Measurements from ENCODE around the gene PVALB. TPM values are rescaled to one million over a fixed set of nuclear protein-coding genes. Genes with fewer than 3 reads are reported as not detected.

Gene PVALB
- total and polyA plus RNA-seq, 2 of the 4 experiments (the other 2 are of a cell fraction) = not detected

DNA sequence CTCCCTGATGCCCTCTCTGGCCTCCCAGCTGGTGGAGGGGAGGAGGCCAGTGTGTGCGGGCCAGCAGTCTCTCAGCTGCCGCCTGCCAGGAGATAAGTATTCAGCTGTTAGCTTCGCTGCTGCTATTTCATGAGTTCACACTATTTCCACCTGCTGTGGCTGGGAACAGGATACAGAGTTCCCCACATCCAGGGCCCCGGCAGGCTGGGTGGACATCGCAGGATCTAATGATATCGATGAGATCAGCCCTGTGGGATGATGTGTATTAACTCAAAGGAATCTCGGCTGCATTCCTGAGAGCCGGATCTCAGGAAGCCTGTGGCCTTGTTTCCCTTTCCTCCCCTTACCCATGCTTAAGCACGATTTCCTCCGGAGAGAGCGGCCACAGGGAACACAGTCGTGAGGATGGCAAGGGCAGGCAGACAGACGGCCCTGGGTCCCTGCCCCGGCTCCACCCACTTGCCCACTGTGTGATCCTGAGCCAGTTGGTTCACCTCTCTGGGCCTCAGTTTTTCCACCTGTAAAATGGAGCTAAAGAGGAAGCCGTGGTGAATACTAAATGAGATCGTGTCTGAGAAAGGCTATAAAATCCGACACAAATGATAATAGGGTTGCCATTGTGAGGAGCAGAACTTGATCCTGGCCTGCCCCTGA, 6.5 kb upstream of the PVALB start:
- H3K36me3 ChIP-seq (ENCODE audit: control insufficient read depth, insufficient read depth, low read length) = no peaks in the 10 kb centered on the region
- no peak overlapping the region for H2BK15ac ChIP-seq (ENCODE audit: low read depth, low read length)
- no peaks in the 10 kb centered on the region for H3K9me3 ChIP-seq (ENCODE audit: control insufficient read depth, insufficient read depth, low read length)
- no peaks in the 10 kb centered on the region for H3K9me1 ChIP-seq (ENCODE audit: insufficient read depth, low read length)
- H2BK20ac ChIP-seq (ENCODE audit: low read depth, low read length) = no peak overlapping the region
- H4K8ac ChIP-seq (ENCODE audit: low read depth in 2 of 2, low read length in 2 of 2) = no peak overlapping the region
- in situ Hi-C loops (cut with MboI; ENCODE audit: low sequenced_read_pairs) (no loop called here), intact Hi-C loops (cut with micrococcal nuclease) (no loop called here), dilution Hi-C loops (cut with HindIII; ENCODE audit: low sequenced_read_pairs, unreplicated experiment) (no loop called here)
- H3K4ac ChIP-seq (ENCODE audit: low read depth, low read length) = no peak overlapping the region
- no peak overlapping the region for H2BK120ac ChIP-seq (ENCODE audit: low read depth, low read length)
- WGBS, 2 experiments (ENCODE audit: extremely low coverage in 2 of 2, insufficient read length in 1 of 2) = 46% methylated on average over 4 of the region's 17 CpGs; no CpG with 5 or more reads in 1 of the 2 experiments
- no peak overlapping the region for H3K4me2 ChIP-seq (ENCODE audit: low read depth, low read length)
- ATAC-seq (ENCODE audit: low read depth) (peak; percentile 11; the same call in 1 of the 2 replicates), DNase-seq (peak; percentile 5)
- BruUV-seq (replicated peaks) = no TSS peak
- no peak overlapping the region for H3K56ac ChIP-seq (ENCODE audit: extremely low read depth, insufficient read depth, low read length)
- H3K18ac ChIP-seq (ENCODE audit: low read depth, low read length) = no peak overlapping the region
- H2BK5ac ChIP-seq (ENCODE audit: low read depth, low read length, poor library complexity, severe bottlenecking) = no peak overlapping the region
- H4K5ac ChIP-seq (ENCODE audit: low read depth, low read length) = no peak overlapping the region
- CTCF ChIA-PET = no interaction called here
- H4K91ac ChIP-seq (ENCODE audit: insufficient read depth, low read depth, low read length) = no peak overlapping the region
- H2AK9ac ChIP-seq (replicated peaks; ENCODE audit: low read depth, low read length, poor library complexity) = no peak overlapping the region
- peaks cover 56% of the 10 kb centered on the region for H3K27me3 ChIP-seq (ENCODE audit: control insufficient read depth, insufficient read depth, low read length)
- no peaks in the 10 kb centered on the region for H4K20me1 ChIP-seq (ENCODE audit: insufficient read depth, low read length)
- H3K23ac ChIP-seq (ENCODE audit: low read depth, low read length) = no peak overlapping the region
- no peak overlapping the region for H3K4me3 ChIP-seq (ENCODE audit: insufficient read depth, low read depth, low read length)
- TF ChIP-seq, protein P1, sequence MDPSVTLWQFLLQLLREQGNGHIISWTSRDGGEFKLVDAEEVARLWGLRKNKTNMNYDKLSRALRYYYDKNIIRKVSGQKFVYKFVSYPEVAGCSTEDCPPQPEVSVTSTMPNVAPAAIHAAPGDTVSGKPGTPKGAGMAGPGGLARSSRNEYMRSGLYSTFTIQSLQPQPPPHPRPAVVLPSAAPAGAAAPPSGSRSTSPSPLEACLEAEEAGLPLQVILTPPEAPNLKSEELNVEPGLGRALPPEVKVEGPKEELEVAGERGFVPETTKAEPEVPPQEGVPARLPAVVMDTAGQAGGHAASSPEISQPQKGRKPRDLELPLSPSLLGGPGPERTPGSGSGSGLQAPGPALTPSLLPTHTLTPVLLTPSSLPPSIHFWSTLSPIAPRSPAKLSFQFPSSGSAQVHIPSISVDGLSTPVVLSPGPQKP (IDR thresholded peaks at IDR 0.05; ENCODE audit: borderline replicate concordance, low read depth, low read length) = no peak
- TF ChIP-seq CHD1 (IDR thresholded peaks at IDR 0.05; ENCODE audit: low read depth, low read length) (no peak), MAZ (IDR thresholded peaks at IDR 0.05; ENCODE audit: borderline replicate concordance, low read depth, low read length) (no peak), RCOR1 (IDR thresholded peaks at IDR 0.05; ENCODE audit: insufficient replicate concordance, low read length) (no peak), MXI1 (IDR thresholded peaks at IDR 0.05; ENCODE audit: borderline replicate concordance, low read depth, low read length) (no peak), CEBPB (IDR thresholded peaks at IDR 0.05; ENCODE audit: low read depth, low read length) (no peak), RAD21 (IDR thresholded peaks at IDR 0.05; ENCODE audit: low read length) (no peak), FOS (IDR thresholded peaks at IDR 0.05; ENCODE audit: low read depth, low read length) (no peak), RFX5 (IDR thresholded peaks at IDR 0.05; ENCODE audit: low read depth, low read length) (no peak), SMC3 (IDR thresholded peaks at IDR 0.05; ENCODE audit: low read depth, low read length) (no peak), MAFK (IDR thresholded peaks at IDR 0.05; ENCODE audit: low read depth, low read length) (no peak), POLR2A (IDR thresholded peaks at IDR 0.05; ENCODE audit: low read depth, low read length) (no peak), NFE2L2 (IDR thresholded peaks at IDR 0.05; ENCODE audit: low read depth, low read length) (no peak), BHLHE40 (IDR thresholded peaks at IDR 0.05; ENCODE audit: low read depth, low read length) (no peak)
- TF ChIP-seq, protein P2, sequence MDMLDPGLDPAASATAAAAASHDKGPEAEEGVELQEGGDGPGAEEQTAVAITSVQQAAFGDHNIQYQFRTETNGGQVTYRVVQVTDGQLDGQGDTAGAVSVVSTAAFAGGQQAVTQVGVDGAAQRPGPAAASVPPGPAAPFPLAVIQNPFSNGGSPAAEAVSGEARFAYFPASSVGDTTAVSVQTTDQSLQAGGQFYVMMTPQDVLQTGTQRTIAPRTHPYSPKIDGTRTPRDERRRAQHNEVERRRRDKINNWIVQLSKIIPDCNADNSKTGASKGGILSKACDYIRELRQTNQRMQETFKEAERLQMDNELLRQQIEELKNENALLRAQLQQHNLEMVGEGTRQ (IDR thresholded peaks at IDR 0.05; ENCODE audit: low read depth, low read length) = no peak
- TF ChIP-seq, protein P3, sequence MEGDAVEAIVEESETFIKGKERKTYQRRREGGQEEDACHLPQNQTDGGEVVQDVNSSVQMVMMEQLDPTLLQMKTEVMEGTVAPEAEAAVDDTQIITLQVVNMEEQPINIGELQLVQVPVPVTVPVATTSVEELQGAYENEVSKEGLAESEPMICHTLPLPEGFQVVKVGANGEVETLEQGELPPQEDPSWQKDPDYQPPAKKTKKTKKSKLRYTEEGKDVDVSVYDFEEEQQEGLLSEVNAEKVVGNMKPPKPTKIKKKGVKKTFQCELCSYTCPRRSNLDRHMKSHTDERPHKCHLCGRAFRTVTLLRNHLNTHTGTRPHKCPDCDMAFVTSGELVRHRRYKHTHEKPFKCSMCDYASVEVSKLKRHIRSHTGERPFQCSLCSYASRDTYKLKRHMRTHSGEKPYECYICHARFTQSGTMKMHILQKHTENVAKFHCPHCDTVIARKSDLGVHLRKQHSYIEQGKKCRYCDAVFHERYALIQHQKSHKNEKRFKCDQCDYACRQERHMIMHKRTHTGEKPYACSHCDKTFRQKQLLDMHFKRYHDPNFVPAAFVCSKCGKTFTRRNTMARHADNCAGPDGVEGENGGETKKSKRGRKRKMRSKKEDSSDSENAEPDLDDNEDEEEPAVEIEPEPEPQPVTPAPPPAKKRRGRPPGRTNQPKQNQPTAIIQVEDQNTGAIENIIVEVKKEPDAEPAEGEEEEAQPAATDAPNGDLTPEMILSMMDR (conservative IDR thresholded peaks at IDR 0.05; ENCODE audit: low read depth, low read length) = no peak
- no peak overlapping the region for H3K9ac ChIP-seq (ENCODE audit: low read depth, low read length)
- no peaks in the 10 kb centered on the region for H3K79me1 ChIP-seq (ENCODE audit: low read depth in 1 of 2, low read length in 2 of 2)
- no peak overlapping the region for H2AFZ ChIP-seq (replicated peaks; ENCODE audit: low read length, poor library complexity)
- H3K4me1 ChIP-seq (ENCODE audit: control insufficient read depth, insufficient read depth, low read length) = no peaks in the 10 kb centered on the region
- H3K27ac ChIP-seq (ENCODE audit: insufficient read depth, low read length) = no peak overlapping the region
- H2AK5ac ChIP-seq (ENCODE audit: low read depth, low read length) = no peak overlapping the region
- no peak overlapping the region for H3K14ac ChIP-seq (replicated peaks; ENCODE audit: low read depth, low read length)
- POLR2A ChIA-PET (ENCODE audit: unreplicated experiment) = no interaction called here
